ENCODE measurements around the gene KNCN. TPM values are rescaled to one million over a fixed set of nuclear protein-coding genes. Genes with fewer than 3 reads are reported as not detected.

The KNCN gene
- total RNA-seq, 1 donor from 2014 or later: not detected

GRCh38 chr1:46544561-46545240, 6.7 kb downstream of the KNCN start:
- no peak for DNase-seq (ENCODE audit: low spot score)

DNA sequence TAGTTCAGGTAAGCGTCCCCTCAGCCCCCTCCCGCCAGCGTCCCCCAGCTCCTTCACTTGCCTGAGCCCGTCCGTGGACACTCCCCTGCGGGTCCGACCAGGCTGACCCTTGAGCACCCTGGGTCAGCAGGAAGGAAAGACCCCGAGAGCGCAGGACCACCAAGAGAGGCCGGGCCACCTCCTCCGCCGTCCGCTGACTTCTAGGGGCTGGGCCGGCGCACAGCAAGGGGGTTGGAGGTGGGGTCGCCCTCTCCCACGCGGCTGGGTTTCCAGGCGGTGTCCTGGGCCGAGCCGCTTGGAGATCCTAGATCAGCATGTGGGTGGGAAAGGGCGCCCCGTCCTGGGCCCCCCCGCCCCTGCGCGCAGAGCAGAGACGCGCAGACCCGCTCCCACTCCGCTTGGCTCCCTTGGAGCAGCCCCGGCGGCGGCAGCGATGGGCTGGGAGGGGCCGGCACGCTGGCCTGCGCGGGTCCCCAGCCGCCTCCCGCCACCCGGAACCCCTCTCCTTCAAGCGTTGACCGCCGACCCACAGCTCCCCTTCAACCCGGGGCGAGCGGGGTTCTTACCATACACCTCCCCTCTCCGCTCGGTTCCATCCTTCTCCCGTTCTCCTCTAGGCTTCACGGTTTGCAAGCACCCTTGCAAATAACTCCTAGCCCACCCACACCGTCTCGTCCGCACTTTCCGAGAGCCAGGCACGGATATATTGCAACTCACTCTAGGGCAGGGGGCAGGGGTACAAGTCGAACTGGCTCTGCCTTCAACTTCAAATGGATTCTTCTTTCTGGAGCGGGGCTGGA, 7.5 kb downstream of the KNCN start:
- DNase-seq (ENCODE audit: low spot score): no peak

DNA sequence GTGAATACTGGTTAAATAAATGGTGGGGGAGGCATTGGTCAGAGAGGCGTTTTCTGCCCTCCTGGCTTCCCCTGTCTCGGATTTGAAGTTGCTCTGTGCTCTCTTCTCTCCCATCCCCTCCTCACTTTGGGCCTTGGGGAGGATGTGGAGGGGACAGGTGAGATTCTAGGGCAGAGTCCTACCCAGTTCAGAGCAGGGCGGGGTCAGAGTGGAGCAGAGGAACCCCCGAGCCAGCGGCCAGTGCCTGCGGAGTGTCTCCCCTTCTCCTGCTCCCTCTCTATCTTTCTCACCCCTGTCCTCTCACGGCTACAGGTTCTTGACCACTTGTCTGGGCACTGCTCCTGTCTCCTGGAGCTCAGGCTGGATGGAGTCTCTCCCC, 8.1 kb downstream of the KNCN start:
- no peak for DNase-seq (ENCODE audit: low spot score)

GRCh38 chr1:46539972-46540371, 11.5 kb downstream of the KNCN start:
- DNase-seq (ENCODE audit: low spot score): no peak

GRCh38 chr1:46538147-46538546, 13.3 kb downstream of the KNCN start:
- DNase-seq (ENCODE audit: low spot score): no peak

DNA sequence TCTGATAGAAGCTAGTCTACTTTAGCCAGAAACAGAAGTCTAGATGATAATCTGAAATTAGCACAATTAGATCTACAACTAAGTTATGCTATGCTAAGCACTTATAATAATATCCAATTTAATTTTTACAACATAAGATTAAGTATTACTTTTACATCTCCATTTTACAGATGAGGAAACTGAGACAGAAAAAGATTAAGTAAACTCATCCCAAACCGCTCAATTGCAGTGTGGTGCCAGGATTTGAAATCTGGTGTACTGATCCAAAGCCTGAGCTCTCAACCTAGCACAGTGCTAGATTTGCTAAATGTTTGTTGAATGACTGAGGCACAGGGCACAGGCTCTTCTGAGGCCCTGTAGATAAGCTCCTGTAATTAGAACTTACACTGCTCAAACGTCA, 13.8 kb downstream of the KNCN start:
- no peak for DNase-seq (ENCODE audit: low spot score)

- DNase-seq (ENCODE audit: low spot score): no peak
Observed at GRCh38 chr1:46536527-46536926, 14.9 kb downstream of the KNCN start.

- DNase-seq (ENCODE audit: low spot score): peak; percentile 19
Observed at GRCh38 chr1:46535063-46535462, 16.4 kb downstream of the KNCN start.

DNA sequence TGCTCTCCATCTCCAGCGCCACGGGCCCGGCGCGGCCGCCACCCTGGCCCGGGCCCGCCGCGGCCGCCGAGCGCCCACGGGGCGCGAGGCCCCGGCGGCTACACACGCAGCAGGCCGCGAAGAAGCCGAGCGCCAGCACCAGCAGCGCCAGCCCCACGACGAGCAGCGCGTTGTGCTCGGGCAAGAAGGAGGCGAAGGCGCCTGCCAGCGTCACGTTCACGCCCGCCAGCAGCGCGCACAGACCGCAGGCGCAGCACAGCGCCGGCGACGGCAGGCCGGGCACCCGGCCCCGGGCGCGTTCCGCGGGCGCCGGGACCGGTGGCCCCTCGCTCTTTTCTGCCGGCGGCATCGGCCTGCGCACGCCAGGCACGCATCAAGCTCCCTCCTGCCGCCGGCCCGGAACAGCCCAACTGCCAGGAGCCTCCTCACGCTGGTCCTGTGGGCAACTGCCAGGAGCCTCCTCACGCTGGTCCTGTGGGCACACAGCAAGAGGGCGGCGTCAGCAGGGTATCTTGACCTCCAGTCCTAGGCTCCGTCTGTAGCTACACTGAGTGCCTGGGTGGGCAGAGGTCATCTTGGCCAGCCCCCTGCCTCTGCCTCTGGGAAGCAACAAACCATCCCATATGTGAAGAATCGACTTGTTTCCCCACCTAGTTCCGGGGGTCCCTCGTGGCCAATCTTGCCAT, 18.1 kb downstream of the KNCN start:
- no peak for DNase-seq (ENCODE audit: low spot score)

GRCh38 chr1:46532498-46533178, 18.8 kb downstream of the KNCN start:
- peak; percentile 50 for DNase-seq (ENCODE audit: low spot score)

DNA sequence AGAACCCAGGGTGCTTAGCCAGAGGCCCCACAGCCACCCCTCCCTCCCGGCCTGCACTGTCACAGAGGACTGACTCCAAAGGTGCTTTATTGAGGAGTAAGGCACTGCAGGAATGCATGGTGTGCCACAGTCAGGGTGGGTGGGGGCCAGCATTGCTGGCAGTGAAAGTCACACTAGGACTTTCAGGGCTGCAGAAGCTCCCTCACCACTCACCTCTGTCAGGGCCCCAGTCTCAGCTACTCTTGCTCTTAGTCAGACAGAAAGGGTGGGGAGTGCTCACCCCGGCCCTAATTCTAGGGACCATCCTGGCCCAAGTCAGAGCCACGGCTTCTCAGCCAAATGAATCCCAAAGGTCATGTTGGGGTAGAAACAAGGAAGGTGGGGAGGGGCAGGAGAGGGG, 19.4 kb downstream of the KNCN start:
- no peak for DNase-seq (ENCODE audit: low spot score)

DNA sequence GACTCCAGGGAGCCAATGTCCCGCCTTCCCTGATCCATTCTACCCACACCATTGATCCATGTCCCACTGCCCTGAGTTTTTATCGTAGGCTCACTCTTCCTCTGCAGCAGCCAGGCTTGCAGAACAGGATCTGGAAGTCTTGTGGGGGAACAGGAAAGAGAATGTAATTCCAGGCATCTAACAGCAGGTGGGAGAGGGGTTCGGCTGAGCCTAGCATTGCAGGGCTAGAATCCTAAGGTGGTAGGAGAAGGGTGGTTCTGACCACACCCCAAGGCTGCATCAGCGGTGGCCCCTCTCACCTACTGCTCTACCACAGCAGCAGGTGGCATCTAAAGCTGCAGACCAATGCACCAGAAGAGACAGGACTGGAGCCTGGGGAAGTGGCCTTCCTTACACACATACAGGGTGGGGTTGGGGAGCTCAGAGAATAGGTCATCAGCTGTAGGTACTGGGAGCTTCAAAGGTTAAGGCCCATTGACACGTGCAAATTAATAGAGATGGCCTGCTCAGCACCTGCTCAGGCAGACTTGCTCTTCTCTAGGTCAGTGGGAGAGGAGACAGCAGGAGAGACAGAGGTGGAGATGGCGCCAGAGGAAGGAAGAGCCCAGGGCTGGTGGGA, 20.5 kb downstream of the KNCN start:
- no peak for DNase-seq (ENCODE audit: low spot score)

DNA sequence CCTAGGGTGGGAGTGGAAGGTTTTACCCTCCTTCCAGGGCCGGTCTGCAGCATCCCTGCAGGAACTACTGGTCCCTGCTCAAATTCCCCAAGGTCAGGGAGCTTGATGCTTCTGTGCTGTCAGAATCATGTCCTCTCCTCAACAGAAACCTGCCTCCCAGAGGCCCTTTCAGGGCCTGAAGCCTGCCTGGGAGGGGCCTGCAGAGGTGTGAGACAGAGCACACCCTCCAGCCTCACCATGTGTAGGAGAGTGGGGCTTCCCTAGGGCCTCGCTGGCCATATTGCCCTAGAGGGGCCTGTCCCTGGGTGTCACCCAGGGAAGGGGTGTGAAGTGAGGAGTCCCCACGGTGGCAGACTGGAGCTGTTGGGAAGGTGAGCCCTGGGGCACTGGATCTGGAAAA, 21.1 kb downstream of the KNCN start:
- no peak for DNase-seq (ENCODE audit: low spot score)

GRCh38 chr1:46529031-46529630, 22.3 kb downstream of the KNCN start:
- DNase-seq (ENCODE audit: low spot score): no peak

GRCh38 chr1:46528297-46528955, 23.0 kb downstream of the KNCN start:
- DNase-seq (ENCODE audit: low spot score): no peak

DNA sequence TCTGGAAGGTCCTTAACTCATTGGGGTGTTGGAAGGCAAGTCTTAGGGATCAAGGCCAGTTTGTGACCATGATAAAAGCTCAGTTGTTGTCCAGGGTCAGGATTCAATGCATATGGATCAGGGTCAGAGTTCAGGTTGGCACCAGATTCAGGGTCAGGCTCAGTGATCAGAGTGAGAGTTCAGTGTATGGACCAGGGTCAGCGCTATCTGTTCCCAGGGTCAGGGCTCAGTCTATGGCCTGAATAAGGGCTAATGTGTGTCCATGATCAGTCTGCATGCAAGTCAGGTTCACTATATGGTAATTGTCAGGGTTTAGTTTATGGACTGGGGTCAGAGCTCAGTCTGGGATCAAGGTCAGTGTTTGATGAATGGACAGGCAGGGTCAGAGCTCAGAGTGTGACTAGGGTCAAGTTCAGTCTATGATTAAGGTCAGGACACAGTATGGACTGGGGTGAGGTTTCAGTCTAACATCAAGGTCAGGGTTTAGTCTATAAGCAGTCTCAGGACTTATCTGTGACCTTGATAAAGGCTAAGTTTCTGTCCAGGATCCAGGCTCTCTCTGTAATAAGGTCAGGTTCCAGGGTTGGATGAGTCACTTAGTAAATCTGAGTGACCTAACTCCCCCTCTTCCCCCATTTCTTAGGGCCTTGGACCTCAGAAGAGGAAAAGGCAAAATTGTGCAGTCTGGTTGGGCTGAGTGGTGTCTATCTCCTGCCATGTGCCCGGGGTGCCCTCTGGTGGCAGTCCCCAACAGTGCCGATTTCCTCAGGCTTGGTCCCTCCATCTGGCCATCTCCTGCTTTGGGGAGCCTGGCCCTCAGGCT, 23.8 kb downstream of the KNCN start:
- DNase-seq (ENCODE audit: low spot score): peak; percentile 80

- peak; percentile 51 for DNase-seq (ENCODE audit: low spot score)
Observed at GRCh38 chr1:46526691-46527291, 24.7 kb downstream of the KNCN start.

- no peak for DNase-seq (ENCODE audit: low spot score)
Observed at GRCh38 chr1:46526013-46526690, 25.3 kb downstream of the KNCN start.

All from mucosa of gallbladder (tissue), 1 donor.